Activated CD4-positive, alpha-beta T cell treated with anti-CD3 and anti-CD28 coated beads, Interleukin-2, amount 10 ng/mL, durations not matched to agents 7 days and 5 days (primary cell): ENCODE data around the gene CTDSP2. TPM values are rescaled to one million over a fixed set of nuclear protein-coding genes. Genes with fewer than 3 reads are reported as not detected.

ENCODE experiments used
- CTCF ChIA-PET: fragments of 350-600 bp; sonication (Branson Sonifier 250); formaldehyde crosslinking; loops from one replicate; lab custom pipeline; 2021; ENCODE audit warnings: antibody characterized with exemption; lab: Charles Lee
- POLR2A ChIA-PET: fragments of 350-600 bp; sonication (Branson Sonifier 250); formaldehyde crosslinking; loops from one replicate; lab custom pipeline; 2021; ENCODE audit warnings: antibody characterized with exemption; lab: Charles Lee
- DNase-seq: peaks from one replicate; pipeline ENCODE4 v3.0.0-alpha.2; 2020
- H3K27ac Mint-ChIP-seq: one replicate; pipeline ENCODE4 v1.8.0; 2021; ENCODE audit warnings: mild to moderate bottlenecking, moderate library complexity, mixed read lengths
- H3K27me3 Mint-ChIP-seq: one replicate; pipeline ENCODE4 v1.8.0; 2021; ENCODE audit warnings: mixed read lengths
- H3K36me3 Mint-ChIP-seq: one replicate; pipeline ENCODE4 v1.8.0; 2021; ENCODE audit warnings: low read depth, mixed read lengths
- H3K4me1 Mint-ChIP-seq: one replicate; pipeline ENCODE4 v1.8.0; 2021; ENCODE audit warnings: mixed read lengths
- H3K4me3 Mint-ChIP-seq: one replicate; pipeline ENCODE4 v1.8.0; 2021; ENCODE audit warnings: mild to moderate bottlenecking, moderate library complexity, mixed read lengths
- H3K9me3 Mint-ChIP-seq: one replicate; pipeline ENCODE4 v1.8.0; 2021; ENCODE audit warnings: mixed read lengths
- total RNA-seq, 2 experiments: library from RNA; stranded (reverse); gene quantifications; one replicate each; pipeline ENCODE4 v1.2.3, GENCODE V29; 2021

The CTDSP2 gene, protein sequence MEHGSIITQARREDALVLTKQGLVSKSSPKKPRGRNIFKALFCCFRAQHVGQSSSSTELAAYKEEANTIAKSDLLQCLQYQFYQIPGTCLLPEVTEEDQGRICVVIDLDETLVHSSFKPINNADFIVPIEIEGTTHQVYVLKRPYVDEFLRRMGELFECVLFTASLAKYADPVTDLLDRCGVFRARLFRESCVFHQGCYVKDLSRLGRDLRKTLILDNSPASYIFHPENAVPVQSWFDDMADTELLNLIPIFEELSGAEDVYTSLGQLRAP
- 100 to 1,000 TPM; 144 to 156 TPM for total RNA-seq

DNA sequence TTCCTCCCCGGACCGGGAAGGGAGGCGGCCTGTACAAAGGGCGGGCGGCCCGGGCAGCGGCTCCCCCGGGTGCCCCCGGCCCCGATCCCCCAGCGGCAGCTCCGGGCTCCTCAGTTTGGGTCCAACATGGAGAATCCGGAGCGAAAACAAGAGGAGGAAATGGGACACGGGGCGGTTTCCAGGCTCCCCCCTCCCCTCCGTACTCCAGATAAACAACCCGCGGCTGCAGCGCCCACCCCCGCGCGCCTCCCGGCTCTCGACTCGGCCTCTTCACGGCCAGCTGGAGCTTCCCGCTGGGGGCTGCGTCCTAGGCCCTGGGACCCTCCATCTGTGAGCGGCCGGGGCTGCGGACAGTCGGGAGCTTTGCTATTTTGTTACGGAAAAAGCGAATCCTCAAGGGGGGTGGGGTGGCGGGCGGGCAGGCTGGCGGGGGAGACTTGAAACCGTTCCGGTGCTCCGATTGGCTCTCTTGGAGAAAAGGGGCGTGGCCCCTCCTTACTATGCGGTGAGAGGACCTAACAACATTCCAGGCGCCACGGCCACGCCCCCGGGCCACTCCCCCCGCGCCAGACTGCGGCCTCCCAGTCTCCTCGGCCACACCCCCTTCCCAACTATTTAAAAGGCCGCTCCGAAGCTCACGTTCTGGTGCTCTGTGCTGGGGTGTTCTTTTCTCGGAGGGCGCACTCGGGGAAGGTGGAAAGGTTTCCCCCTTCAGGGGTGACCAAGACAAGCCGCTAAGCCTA, at the start of gene CTDSP2:
TSS of gene CTDSP2 (minus strand) at position 153 of the 743 bp plus-strand sequence. CDS start 294 bp downstream, outside the sequence.
- peaks cover 9% of the 10 kb centered on the region for H3K36me3 Mint-ChIP-seq
- peak; percentile 89 for DNase-seq
- ChIA-PET CTCF (interaction anchor here (0.6 to 3.0 kb wide), 10 partner anchors 10 to 58 kb away, joined by 3 to 10 read pairs (median 3); no protein-coding TSS in a partner anchor), POLR2A (no interaction called here)
- H3K27me3 Mint-ChIP-seq, result peaks cover 25% of the 10 kb centered on the region
- H3K27ac Mint-ChIP-seq, result peak within 1 kb of the TSS; percentile 81
- H3K4me1 Mint-ChIP-seq, result peaks cover 53% of the 10 kb centered on the region
- peak within 1 kb of the TSS; percentile 82 for H3K4me3 Mint-ChIP-seq
- H3K9me3 Mint-ChIP-seq, result no peaks in the 10 kb centered on the region

GRCh38 chr12:57896115-57896433, 49.5 kb upstream of the CTDSP2 start:
- H3K4me1 Mint-ChIP-seq, result peaks cover 55% of the 10 kb centered on the region
- no peaks in the 10 kb centered on the region for H3K9me3 Mint-ChIP-seq
- DNase-seq, result no peak
- ChIA-PET CTCF (interaction anchor here (0.8 to 1.7 kb wide), 9 partner anchors 9 to 139 kb away, joined by 3 to 6 read pairs (median 3); partner anchors contain the start of gene CYP27B1), POLR2A (interaction anchor here (0.6 kb wide), 1 partner anchor 29 kb away, joined by 3 read pairs; no protein-coding TSS in a partner anchor)
- no peaks in the 10 kb centered on the region for H3K36me3 Mint-ChIP-seq
- peak overlapping the region; percentile 72 for H3K27ac Mint-ChIP-seq
- H3K4me3 Mint-ChIP-seq, result peak overlapping the region; percentile 16
- peaks cover 6% of the 10 kb centered on the region for H3K27me3 Mint-ChIP-seq

DNA sequence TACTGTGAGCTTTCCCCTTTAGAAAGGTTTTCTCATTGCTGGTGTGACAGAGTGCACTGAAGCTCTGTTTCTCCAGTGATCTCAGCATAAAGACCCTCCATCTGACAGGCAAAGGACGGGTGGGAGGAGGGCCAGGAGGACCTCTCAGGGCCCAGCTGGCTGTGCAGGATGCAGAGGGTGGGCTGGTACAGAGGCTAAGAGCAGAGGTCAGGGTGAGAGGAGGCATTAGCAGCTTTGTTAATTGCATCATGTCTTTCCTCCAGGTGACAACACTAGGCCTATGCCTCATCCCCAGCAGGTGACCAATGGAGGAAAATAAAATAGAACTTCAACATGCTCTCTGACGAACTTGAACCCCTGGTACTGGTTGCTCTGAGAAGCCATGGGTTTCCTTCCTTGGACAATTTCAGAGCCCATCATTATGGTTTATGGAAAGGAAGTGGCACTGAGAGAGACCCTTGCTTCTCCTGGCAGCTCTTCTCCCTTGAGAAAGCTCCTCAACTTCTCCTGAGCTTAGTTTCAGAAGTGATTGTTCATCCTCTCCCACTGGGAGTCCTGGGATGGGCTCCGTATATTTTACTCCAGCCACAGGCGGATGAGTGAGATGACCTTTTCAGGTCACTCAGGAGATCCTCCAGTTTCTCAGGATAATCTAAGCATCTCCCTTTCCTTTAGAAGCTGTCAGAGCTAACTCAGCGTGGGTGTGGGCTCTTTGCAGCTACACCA, 49.0 kb upstream of the CTDSP2 start:
- no peaks in the 10 kb centered on the region for H3K9me3 Mint-ChIP-seq
- H3K4me3 Mint-ChIP-seq, result peak overlapping the region; percentile 16
- H3K27me3 Mint-ChIP-seq, result peaks cover 6% of the 10 kb centered on the region
- no peaks in the 10 kb centered on the region for H3K36me3 Mint-ChIP-seq
- H3K4me1 Mint-ChIP-seq, result peaks cover 55% of the 10 kb centered on the region
- no peak for DNase-seq
- CTCF ChIA-PET, result interaction anchor here (0.8 to 1.7 kb wide), 13 partner anchors 9 to 139 kb away, joined by 3 to 6 read pairs (median 4); partner anchors contain the start of gene CYP27B1
- peak overlapping the region; percentile 72 for H3K27ac Mint-ChIP-seq
- POLR2A ChIA-PET, result no interaction called here

DNA sequence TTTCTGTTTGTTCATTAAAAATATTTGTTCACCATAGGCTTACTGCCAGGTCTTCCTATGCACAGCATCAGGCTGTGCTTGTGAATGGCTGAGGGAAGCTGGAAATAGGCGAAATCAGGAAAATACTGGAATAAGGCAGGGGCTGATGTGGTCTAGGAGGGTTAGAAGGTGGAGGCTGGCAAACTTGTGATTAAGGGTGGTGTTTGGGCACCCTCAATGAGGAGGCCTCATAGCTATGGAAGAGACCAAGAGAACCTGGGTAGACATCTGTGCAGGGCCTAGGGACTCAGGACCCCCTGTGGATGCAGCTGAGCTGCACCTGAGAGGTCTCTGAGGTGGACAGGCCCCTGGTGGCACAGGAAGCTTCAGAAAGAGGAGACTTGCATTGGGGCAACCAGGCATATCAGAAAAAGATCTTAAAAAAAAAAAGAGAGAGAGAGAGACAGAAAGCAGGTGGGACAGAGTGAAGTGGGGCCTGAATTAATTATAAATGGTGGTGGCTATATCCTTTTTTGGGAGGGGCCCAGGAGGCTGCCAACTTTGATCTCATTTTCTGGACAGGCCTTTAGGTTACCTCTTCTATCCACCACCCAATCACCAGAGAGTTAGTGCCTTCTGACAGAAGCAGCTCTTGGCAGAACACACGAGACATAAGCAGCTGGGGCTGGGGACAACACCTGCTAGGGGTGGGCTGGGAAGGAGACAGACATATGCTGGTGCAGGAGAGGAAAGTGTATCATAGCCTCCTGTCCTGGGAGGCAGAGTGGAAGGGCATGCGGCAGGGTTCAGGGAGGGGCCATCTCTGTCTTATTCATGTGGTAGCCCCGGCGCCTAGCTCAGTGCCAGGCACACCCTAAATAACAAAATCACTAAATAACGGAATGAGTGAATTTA, 48.1 kb upstream of the CTDSP2 start:
- peaks cover 53% of the 10 kb centered on the region for H3K4me1 Mint-ChIP-seq
- H3K27me3 Mint-ChIP-seq, result peaks cover 8% of the 10 kb centered on the region
- no peak for DNase-seq
- POLR2A ChIA-PET, result interaction anchor here (0.5 kb wide), 2 partner anchors 21 to 204 kb away, joined by 3 to 4 read pairs; no protein-coding TSS in a partner anchor
- CTCF ChIA-PET, result interaction anchor here (0.6 to 1.7 kb wide), 14 partner anchors 10 to 1319 kb away, joined by 3 to 6 read pairs (median 4); partner anchors contain the start of gene CYP27B1
- H3K4me3 Mint-ChIP-seq, result no peak overlapping the region
- H3K27ac Mint-ChIP-seq, result peak overlapping the region; percentile 57
- H3K36me3 Mint-ChIP-seq, result no peaks in the 10 kb centered on the region
- H3K9me3 Mint-ChIP-seq, result no peaks in the 10 kb centered on the region

- CTCF ChIA-PET, result interaction anchor here (0.7 to 1.7 kb wide), 7 partner anchors 9 to 180 kb away, joined by 3 to 5 read pairs (median 4); no protein-coding TSS in a partner anchor
Observed at GRCh38 chr12:57893431-57894353, 47.2 kb upstream of the CTDSP2 start.

DNA sequence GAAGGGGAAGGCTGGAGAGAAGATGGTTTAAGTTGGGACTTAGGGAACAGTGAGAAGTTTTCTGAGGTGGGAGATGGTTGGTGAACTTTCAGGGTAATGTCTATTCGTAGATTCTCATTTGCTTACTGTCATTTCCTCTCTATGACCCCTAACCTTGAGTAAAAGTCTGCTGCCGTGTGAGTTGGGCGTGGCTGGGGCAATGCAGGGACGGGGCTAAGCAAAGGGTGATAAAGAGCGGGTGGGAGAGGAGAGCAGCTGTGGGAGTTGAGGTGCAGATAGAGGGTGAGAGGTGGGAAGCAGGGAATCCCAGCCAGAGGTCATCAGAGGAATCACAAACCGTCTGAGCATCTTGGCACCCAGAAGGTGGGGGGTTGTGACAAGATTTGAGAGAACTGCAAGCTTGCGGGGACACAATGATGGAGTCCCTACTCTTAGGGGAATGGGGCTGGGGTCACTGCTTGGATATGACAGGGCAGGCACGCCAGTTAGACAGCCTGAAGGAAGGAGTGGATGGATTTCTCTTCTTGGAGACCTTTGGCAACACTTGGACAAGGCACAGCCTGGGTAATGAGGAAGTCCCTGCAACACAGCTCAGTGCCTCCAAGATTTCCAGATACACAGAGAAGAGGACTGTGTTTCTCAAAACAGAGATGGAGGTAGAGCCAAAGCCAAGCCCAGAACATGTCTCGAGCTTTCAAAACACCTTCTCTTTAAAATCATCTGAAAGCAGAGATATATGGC, 45.9 kb upstream of the CTDSP2 start:
- no peak for DNase-seq
- H3K27ac Mint-ChIP-seq, result peak overlapping the region; percentile 16
- ChIA-PET POLR2A (no interaction called here), CTCF (interaction anchor here (0.5 to 1.7 kb wide), 3 partner anchors 10 to 1583 kb away, joined by 3 to 4 read pairs (median 3); no protein-coding TSS in a partner anchor)
- peaks cover 40% of the 10 kb centered on the region for H3K4me1 Mint-ChIP-seq
- H3K9me3 Mint-ChIP-seq, result no peaks in the 10 kb centered on the region
- no peaks in the 10 kb centered on the region for H3K36me3 Mint-ChIP-seq
- H3K4me3 Mint-ChIP-seq, result no peak overlapping the region
- peaks cover 8% of the 10 kb centered on the region for H3K27me3 Mint-ChIP-seq

More at GRCh38 chr12:57893431-57894353, 47.2 kb upstream of the CTDSP2 start:
- Mint-ChIP-seq H3K4me1 (peaks cover 45% of the 10 kb centered on the region), H3K27ac (no peak overlapping the region), H3K4me3 (no peak overlapping the region), H3K36me3 (no peaks in the 10 kb centered on the region), H3K27me3 (peaks cover 8% of the 10 kb centered on the region), H3K9me3 (no peaks in the 10 kb centered on the region)
- no peak for DNase-seq
- POLR2A ChIA-PET, result interaction anchor here (0.5 kb wide), 2 partner anchors 20 to 205 kb away, joined by 3 to 4 read pairs; no protein-coding TSS in a partner anchor

- Mint-ChIP-seq H3K27me3 (peaks cover 8% of the 10 kb centered on the region), H3K4me1 (peaks cover 33% of the 10 kb centered on the region), H3K36me3 (no peaks in the 10 kb centered on the region), H3K27ac (no peak overlapping the region), H3K9me3 (no peaks in the 10 kb centered on the region), H3K4me3 (no peak overlapping the region)
- ChIA-PET CTCF (interaction anchor here (0.5 to 1.8 kb wide), 3 partner anchors 26 to 1582 kb away, joined by 3 read pairs; no protein-coding TSS in a partner anchor), POLR2A (no interaction called here)
- DNase-seq, result no peak
Observed at GRCh38 chr12:57891542-57892228, 45.2 kb upstream of the CTDSP2 start.

- Mint-ChIP-seq H3K4me3 (no peak overlapping the region), H3K36me3 (no peaks in the 10 kb centered on the region), H3K4me1 (peaks cover 25% of the 10 kb centered on the region), H3K27me3 (peaks cover 5% of the 10 kb centered on the region), H3K9me3 (no peaks in the 10 kb centered on the region), H3K27ac (no peak overlapping the region)
- DNase-seq, result no peak
- CTCF ChIA-PET, result interaction anchor here (0.8 to 1.8 kb wide), 4 partner anchors 14 to 107 kb away, joined by 3 to 6 read pairs (median 3); partner anchors contain the start of gene TSFM
- POLR2A ChIA-PET, result no interaction called here
Observed at GRCh38 chr12:57890191-57891115, 43.9 kb upstream of the CTDSP2 start.

DNA sequence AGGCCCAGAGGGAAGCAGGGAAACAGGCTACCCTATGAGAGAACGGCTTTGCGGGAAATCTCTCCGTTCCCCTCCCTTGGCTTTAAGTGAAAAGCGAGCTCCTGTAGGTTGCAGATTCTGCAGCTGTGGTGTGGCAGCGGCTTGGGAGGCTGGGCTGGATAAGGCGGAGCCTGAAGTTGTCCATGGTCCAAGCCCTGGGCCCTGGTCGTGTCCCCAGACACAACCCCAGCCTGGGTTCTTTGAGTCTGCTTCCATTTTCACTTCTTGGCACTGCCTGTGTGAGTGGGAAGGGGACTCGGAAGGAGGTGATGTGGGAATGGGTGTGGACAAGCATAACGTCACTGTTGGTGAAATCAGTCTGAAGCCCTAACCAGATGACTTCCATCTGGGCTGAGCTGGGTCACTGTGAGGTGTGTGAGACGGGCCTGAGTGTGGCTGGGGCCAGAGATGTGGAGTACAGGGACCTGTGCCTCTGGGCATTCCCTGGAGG, 43.0 kb upstream of the CTDSP2 start:
- Mint-ChIP-seq H3K27ac (no peak overlapping the region), H3K9me3 (no peaks in the 10 kb centered on the region), H3K36me3 (no peaks in the 10 kb centered on the region), H3K27me3 (peaks cover 5% of the 10 kb centered on the region), H3K4me3 (no peak overlapping the region), H3K4me1 (peaks cover 16% of the 10 kb centered on the region)
- CTCF ChIA-PET, result interaction anchor here (1.3 to 2.1 kb wide), 5 partner anchors 9 to 47 kb away, joined by 3 to 6 read pairs (median 5); no protein-coding TSS in a partner anchor
- no peak for DNase-seq
- POLR2A ChIA-PET, result no interaction called here
